ENCODE data around the gene GPX8. TPM values are rescaled to one million over a fixed set of nuclear protein-coding genes. Genes with fewer than 3 reads are reported as not detected.

Gene GPX8
- polyA plus RNA-seq, 2 of the 4 experiments (the other 2 are of a cell fraction): 51.8 to 86.0 TPM

GRCh38 chr5:55146543-55147151 lies 13.3 kb upstream of the GPX8 start:
- ChIA-PET POLR2A (no interaction called here), CTCF (interaction anchor here (0.6 to 4.4 kb wide), 27 partner anchors 10 to 722 kb away, joined by 3 to 83 read pairs (median 4); partner anchors contain the start of gene GPX8)
- TF ChIP-seq CTCF (IDR thresholded peaks at IDR 0.05) (peak; percentile 91), USF2 (IDR thresholded peaks at IDR 0.05) (no peak), REST (IDR thresholded peaks at IDR 0.05) (no peak), SMC3 (IDR thresholded peaks at IDR 0.05) (peak; percentile 85), RAD21 (conservative IDR thresholded peaks at IDR 0.05 in 1 of 2, IDR thresholded peaks at IDR 0.05 in 1 of 2) (peak; percentile 84 to 92), RARB (CRISPR knock-in tag; IDR thresholded peaks at IDR 0.05) (no peak)
- peak; percentile 73 for FAIRE-seq
- no peaks in the 10 kb centered on the region for H3K4me1 ChIP-seq
- peak; percentile 49 to 82 for DNase-seq (ENCODE audit: low read depth in 1 of 2, low spot score in 1 of 2)
- H3K27ac ChIP-seq: no peak overlapping the region
- H3K4me2 ChIP-seq: no peak overlapping the region
- H3K4me3 ChIP-seq: no peak overlapping the region
- peak; percentile 92 to 98 for ATAC-seq
- 6% methylated on average over 11 of the region's 11 CpGs for WGBS (ENCODE audit: missing lambda C conversion rate)
- H3K9me3 ChIP-seq: no peaks in the 10 kb centered on the region

DNA sequence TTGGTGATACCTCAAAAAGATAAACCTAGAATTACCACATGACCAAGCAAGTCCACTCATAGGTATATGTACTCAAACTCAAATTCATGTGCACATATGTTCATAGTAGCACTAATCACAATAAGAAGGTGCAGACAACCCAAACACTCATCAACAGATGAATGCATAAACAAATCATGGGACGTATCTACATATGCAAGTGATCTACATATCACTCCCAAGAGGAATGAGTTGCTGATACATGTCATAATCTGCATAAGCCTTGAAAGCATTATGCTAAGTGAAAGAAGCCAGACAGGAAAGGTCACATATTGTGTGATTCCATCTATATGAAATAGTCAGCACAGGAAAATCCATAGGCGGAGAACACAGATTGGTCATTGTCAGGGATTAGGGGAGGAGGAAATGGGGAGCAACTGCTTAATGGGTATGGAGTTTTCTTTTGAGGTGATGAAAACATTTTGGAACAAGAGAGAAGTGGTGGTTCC lies 10.6 kb upstream of the GPX8 start:
- no peak for ATAC-seq
- no peak overlapping the region for H3K4me3 ChIP-seq
- DNase-seq (ENCODE audit: low read depth in 1 of 2, low spot score in 1 of 2): no peak
- no peaks in the 10 kb centered on the region for H3K9me3 ChIP-seq
- FAIRE-seq: no peak
- TF ChIP-seq, protein P1, sequence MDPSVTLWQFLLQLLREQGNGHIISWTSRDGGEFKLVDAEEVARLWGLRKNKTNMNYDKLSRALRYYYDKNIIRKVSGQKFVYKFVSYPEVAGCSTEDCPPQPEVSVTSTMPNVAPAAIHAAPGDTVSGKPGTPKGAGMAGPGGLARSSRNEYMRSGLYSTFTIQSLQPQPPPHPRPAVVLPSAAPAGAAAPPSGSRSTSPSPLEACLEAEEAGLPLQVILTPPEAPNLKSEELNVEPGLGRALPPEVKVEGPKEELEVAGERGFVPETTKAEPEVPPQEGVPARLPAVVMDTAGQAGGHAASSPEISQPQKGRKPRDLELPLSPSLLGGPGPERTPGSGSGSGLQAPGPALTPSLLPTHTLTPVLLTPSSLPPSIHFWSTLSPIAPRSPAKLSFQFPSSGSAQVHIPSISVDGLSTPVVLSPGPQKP (IDR thresholded peaks at IDR 0.05; ENCODE audit: low read depth, low read length): no peak
- TF ChIP-seq HOXB5 (CRISPR knock-in tag; IDR thresholded peaks at IDR 0.05) (no peak), FOSB (CRISPR knock-in tag; IDR thresholded peaks at IDR 0.05) (no peak), MYC (IDR thresholded peaks at IDR 0.05; ENCODE audit: borderline replicate concordance, low read length) (no peak), POLR2A (IDR thresholded peaks at IDR 0.05; ENCODE audit: low read length) (no peak), HOXA7 (CRISPR knock-in tag; IDR thresholded peaks at IDR 0.05) (no peak), HEYL (CRISPR knock-in tag; IDR thresholded peaks at IDR 0.05) (no peak), PHF8 (IDR thresholded peaks at IDR 0.05; ENCODE audit: borderline replicate concordance, low read depth) (no peak), SREBF2 (IDR thresholded peaks at IDR 0.05) (no peak), HDAC2 (IDR thresholded peaks at IDR 0.05) (no peak)
- TF ChIP-seq, protein P2, sequence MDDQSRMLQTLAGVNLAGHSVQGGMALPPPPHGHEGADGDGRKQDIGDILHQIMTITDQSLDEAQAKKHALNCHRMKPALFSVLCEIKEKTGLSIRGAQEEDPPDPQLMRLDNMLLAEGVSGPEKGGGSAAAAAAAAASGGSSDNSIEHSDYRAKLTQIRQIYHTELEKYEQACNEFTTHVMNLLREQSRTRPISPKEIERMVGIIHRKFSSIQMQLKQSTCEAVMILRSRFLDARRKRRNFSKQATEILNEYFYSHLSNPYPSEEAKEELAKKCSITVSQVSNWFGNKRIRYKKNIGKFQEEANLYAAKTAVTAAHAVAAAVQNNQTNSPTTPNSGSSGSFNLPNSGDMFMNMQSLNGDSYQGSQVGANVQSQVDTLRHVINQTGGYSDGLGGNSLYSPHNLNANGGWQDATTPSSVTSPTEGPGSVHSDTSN (IDR thresholded peaks at IDR 0.05): no peak
- no peak overlapping the region for H3K4me2 ChIP-seq
- 50% methylated on average over 2 of the region's 2 CpGs for WGBS (ENCODE audit: missing lambda C conversion rate)
- CTCF ChIA-PET: interaction anchor here (0.7 kb wide), 1 partner anchor 239 kb away, joined by 3 read pairs; no protein-coding TSS in a partner anchor
- POLR2A ChIA-PET: no interaction called here
- no peak overlapping the region for H3K27ac ChIP-seq
- peaks cover 10% of the 10 kb centered on the region; the same call in 2 of the 3 replicates for H3K4me1 ChIP-seq
